Activated CD4-positive, alpha-beta T cell treated with anti-CD3 and anti-CD28 coated beads, Interleukin-2, amount 50 U/mL, for 1 hour (primary cell): ENCODE measurements around the gene ATP4B.
"Not testable (repeated sequence)": the region's sequence is repeated elsewhere in the genome, so short reads cannot be mapped to it uniquely, and the experiment has no call there.

Experiments
- DNase-seq: peaks from one replicate; pipeline ENCODE4 v3.0.0-alpha.2; 2020

Gene ATP4B

GRCh38 chr13:113623491-113624234 is 34.3 kb downstream of the ATP4B start:
- no peak for DNase-seq

GRCh38 chr13:113622791-113623490 is 35.1 kb downstream of the ATP4B start:
- DNase-seq = no peak

- not testable (repeated sequence) for DNase-seq
Observed at GRCh38 chr13:113621986-113622550, 35.9 kb downstream of the ATP4B start.

GRCh38 chr13:113621498-113621897 is 36.5 kb downstream of the ATP4B start:
- not testable (repeated sequence) for DNase-seq

- DNase-seq = no peak
Observed at GRCh38 chr13:113621046-113621445, 37.0 kb downstream of the ATP4B start.

- DNase-seq = no peak
Observed at GRCh38 chr13:113620036-113620796, 37.8 kb downstream of the ATP4B start.

GRCh38 chr13:113618455-113618854 is 39.5 kb downstream of the ATP4B start:
- no peak for DNase-seq

- DNase-seq = no peak
Observed at GRCh38 chr13:113617961-113618360, 40.0 kb downstream of the ATP4B start.

- no peak for DNase-seq
Observed at GRCh38 chr13:113616991-113617749, 40.8 kb downstream of the ATP4B start.

GRCh38 chr13:113616281-113616906 is 41.6 kb downstream of the ATP4B start:
- DNase-seq = no peak

GRCh38 chr13:113613789-113614379 is 44.1 kb downstream of the ATP4B start:
- no peak for DNase-seq

- DNase-seq = no peak
Observed at GRCh38 chr13:113612607-113613006, 45.4 kb downstream of the ATP4B start.

- no peak for DNase-seq
Observed at GRCh38 chr13:113611996-113612395, 46.0 kb downstream of the ATP4B start.

GRCh38 chr13:113610266-113610665 is 47.7 kb downstream of the ATP4B start:
- no peak for DNase-seq

GRCh38 chr13:113609616-113610015 is 48.4 kb downstream of the ATP4B start:
- no peak for DNase-seq

GRCh38 chr13:113608967-113609533 is 48.9 kb downstream of the ATP4B start:
- no peak for DNase-seq

- no peak for DNase-seq
Observed at GRCh38 chr13:113607889-113608635, 49.9 kb downstream of the ATP4B start.

GRCh38 chr13:113607056-113607888 is 50.7 kb downstream of the ATP4B start:
- DNase-seq = no peak

- DNase-seq = no peak
Observed at GRCh38 chr13:113605866-113606438, 52.0 kb downstream of the ATP4B start.
